Measurements from ENCODE around the gene TTLL8. TPM values are rescaled to one million over a fixed set of nuclear protein-coding genes. Genes with fewer than 3 reads are reported as not detected.

TTLL8 gene
- total RNA-seq, 1 experiment from 2014 or later, result not detected

DNA sequence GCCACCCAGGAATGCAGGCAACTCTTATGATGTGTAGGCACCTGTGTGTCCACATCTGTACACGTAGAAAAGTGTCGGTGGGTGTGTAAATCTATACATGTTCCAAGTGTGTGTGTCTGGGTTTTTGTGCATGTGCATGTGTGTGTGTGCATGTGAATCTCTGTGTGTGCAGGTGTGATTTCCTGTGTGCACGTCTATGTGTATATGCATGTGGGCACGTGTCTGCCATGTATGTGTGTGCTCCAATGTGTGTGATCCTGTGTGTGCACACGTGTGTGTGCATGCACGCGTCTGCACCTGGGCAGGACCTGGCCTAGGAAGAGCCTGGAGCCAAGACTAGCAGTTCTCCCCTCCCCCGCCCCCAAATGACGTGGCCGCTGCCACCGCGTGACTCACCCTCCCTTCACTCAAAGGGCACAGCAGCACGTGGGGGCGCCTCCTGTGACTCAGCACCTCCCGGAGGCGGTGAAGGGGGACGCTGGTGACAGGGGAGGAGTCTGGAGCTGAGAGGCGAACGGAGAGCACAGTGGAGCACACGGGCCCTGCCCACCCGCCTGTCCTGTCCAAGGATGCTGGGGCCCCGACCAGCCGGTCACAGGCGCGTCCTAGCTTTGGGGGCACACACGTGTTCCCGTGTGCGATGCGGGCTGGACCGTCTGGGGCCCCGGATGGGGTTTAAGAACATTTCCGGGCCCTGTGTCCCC, 87.4 kb downstream of the TTLL8 start:
- peaks cover 44% of the 10 kb centered on the region for H3K4me1 ChIP-seq (ENCODE audit: control insufficient read depth, insufficient read depth, low read length)
- POLR2A ChIA-PET, result no interaction called here
- DNase-seq (ENCODE audit: low read depth, low spot score) (peak; percentile 85), ATAC-seq (peak; percentile 85)
- BruUV-seq (replicated peaks), result no TSS peak
- H3K27me3 ChIP-seq (ENCODE audit: control insufficient read depth, insufficient read depth, low read length), result no peaks in the 10 kb centered on the region
- no peaks in the 10 kb centered on the region for H3K9me3 ChIP-seq (ENCODE audit: control insufficient read depth, insufficient read depth, low read depth, low read length)
- in situ Hi-C loops (cut with HindIII; ENCODE audit: low pct_unique_long_range_greater_than_20kb, low sequenced_read_pairs), result no loop called here
- H3K4me3 ChIP-seq (ENCODE audit: low read depth in 2 of 2, low read length in 2 of 2), result peak overlapping the region; percentile 34 to 41
- no peaks in the 10 kb centered on the region for H3K36me3 ChIP-seq (ENCODE audit: control insufficient read depth, insufficient read depth, low read length)
- peak overlapping the region; percentile 71 for H3K27ac ChIP-seq (ENCODE audit: low read length)
- CTCF ChIA-PET, result interaction anchor here (1.1 kb wide), 1 partner anchor 60 kb away, joined by 3 read pairs; no protein-coding TSS in a partner anchor
- intact Hi-C loops (cut with micrococcal nuclease; ENCODE audit: unreplicated experiment), result no loop called here
- peak; percentile 47; the same call in 1 of the 2 replicates for TF ChIP-seq TCF7L2 (IDR thresholded peaks at IDR 0.05; ENCODE audit: low read depth, low read length)
- TF ChIP-seq POLR2AphosphoS5 (IDR thresholded peaks at IDR 0.05; ENCODE audit: low read depth, low read length), result peak; percentile 65
- TF ChIP-seq, protein P1, sequence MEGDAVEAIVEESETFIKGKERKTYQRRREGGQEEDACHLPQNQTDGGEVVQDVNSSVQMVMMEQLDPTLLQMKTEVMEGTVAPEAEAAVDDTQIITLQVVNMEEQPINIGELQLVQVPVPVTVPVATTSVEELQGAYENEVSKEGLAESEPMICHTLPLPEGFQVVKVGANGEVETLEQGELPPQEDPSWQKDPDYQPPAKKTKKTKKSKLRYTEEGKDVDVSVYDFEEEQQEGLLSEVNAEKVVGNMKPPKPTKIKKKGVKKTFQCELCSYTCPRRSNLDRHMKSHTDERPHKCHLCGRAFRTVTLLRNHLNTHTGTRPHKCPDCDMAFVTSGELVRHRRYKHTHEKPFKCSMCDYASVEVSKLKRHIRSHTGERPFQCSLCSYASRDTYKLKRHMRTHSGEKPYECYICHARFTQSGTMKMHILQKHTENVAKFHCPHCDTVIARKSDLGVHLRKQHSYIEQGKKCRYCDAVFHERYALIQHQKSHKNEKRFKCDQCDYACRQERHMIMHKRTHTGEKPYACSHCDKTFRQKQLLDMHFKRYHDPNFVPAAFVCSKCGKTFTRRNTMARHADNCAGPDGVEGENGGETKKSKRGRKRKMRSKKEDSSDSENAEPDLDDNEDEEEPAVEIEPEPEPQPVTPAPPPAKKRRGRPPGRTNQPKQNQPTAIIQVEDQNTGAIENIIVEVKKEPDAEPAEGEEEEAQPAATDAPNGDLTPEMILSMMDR (IDR thresholded peaks at IDR 0.05), result no peak

DNA sequence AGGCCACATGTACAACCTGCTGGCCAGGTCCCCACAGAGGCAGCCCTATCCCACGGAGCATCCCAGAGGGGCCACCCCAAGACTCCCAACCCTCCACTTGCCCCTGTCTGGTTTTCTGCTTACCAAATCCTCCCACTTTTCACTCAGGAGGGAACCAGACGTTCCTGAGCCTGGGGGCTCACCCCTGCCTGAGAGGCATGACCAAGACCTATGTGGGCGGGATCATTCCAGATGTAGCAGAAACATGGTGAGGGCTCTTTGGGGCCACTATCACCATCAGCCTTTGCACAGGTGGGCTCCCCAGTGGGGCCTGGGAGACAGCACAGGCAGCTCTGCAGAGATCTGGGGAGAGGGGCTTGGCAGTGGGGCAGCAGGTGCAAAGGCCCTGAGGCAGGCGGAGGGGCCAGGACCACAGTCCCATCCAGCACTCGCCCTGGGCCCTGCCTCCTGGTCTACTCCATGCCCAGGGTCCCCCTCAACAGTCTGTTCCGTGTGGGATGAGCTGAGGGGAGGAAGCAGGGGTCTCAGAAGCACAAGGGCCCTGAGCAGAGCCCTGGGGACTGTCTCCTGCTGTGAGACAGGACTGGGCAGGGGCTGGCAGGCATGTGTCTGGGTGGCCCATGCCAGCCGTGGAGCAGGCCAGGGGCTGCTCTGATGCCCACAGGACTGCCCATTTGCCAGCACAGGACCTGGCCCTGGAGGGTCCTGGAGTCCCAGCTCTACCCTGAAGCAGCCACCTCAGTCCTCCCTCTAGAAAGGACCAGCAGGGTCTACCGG, 88.2 kb downstream of the TTLL8 start:
- in situ Hi-C loops (cut with HindIII; ENCODE audit: low pct_unique_long_range_greater_than_20kb, low sequenced_read_pairs), result no loop called here
- no TSS peak for BruUV-seq (replicated peaks)
- H3K4me3 ChIP-seq (ENCODE audit: low read depth in 2 of 2, low read length in 2 of 2), result no peak overlapping the region
- DNase-seq (ENCODE audit: low read depth, low spot score) (no peak), ATAC-seq (no peak)
- TF ChIP-seq SIN3A (IDR thresholded peaks at IDR 0.05; ENCODE audit: borderline replicate concordance, insufficient read depth, low read depth, low read length) (no peak), TCF7L2 (IDR thresholded peaks at IDR 0.05; ENCODE audit: low read depth, low read length) (no peak), POLR2AphosphoS5 (IDR thresholded peaks at IDR 0.05; ENCODE audit: low read depth, low read length) (no peak)
- TF ChIP-seq, protein P2, sequence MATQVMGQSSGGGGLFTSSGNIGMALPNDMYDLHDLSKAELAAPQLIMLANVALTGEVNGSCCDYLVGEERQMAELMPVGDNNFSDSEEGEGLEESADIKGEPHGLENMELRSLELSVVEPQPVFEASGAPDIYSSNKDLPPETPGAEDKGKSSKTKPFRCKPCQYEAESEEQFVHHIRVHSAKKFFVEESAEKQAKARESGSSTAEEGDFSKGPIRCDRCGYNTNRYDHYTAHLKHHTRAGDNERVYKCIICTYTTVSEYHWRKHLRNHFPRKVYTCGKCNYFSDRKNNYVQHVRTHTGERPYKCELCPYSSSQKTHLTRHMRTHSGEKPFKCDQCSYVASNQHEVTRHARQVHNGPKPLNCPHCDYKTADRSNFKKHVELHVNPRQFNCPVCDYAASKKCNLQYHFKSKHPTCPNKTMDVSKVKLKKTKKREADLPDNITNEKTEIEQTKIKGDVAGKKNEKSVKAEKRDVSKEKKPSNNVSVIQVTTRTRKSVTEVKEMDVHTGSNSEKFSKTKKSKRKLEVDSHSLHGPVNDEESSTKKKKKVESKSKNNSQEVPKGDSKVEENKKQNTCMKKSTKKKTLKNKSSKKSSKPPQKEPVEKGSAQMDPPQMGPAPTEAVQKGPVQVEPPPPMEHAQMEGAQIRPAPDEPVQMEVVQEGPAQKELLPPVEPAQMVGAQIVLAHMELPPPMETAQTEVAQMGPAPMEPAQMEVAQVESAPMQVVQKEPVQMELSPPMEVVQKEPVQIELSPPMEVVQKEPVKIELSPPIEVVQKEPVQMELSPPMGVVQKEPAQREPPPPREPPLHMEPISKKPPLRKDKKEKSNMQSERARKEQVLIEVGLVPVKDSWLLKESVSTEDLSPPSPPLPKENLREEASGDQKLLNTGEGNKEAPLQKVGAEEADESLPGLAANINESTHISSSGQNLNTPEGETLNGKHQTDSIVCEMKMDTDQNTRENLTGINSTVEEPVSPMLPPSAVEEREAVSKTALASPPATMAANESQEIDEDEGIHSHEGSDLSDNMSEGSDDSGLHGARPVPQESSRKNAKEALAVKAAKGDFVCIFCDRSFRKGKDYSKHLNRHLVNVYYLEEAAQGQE (IDR thresholded peaks at IDR 0.05; ENCODE audit: insufficient read depth in 1 of 2, low read depth in 2 of 2, low read length in 1 of 2), result no peak
- TF ChIP-seq, protein P1 (IDR thresholded peaks at IDR 0.05), result no peak
- H3K27ac ChIP-seq (ENCODE audit: low read length), result peak overlapping the region; percentile 71
- H3K27me3 ChIP-seq (ENCODE audit: control insufficient read depth, insufficient read depth, low read length), result no peaks in the 10 kb centered on the region
- no peaks in the 10 kb centered on the region for H3K36me3 ChIP-seq (ENCODE audit: control insufficient read depth, insufficient read depth, low read length)
- intact Hi-C loops (cut with micrococcal nuclease; ENCODE audit: unreplicated experiment), result no loop called here
- ChIA-PET POLR2A (no interaction called here), CTCF (interaction anchor here (1.1 kb wide), 1 partner anchor 60 kb away, joined by 3 read pairs; no protein-coding TSS in a partner anchor)
- H3K4me1 ChIP-seq (ENCODE audit: control insufficient read depth, insufficient read depth, low read length), result peaks cover 47% of the 10 kb centered on the region
- no peaks in the 10 kb centered on the region for H3K9me3 ChIP-seq (ENCODE audit: control insufficient read depth, insufficient read depth, low read depth, low read length)

Measured in Panc1 (cell line).